GM11168 (cell line): Measurements from ENCODE around the gene CEPT1.
"Not testable (repeated sequence)": the region's sequence is repeated elsewhere in the genome, so short reads cannot be mapped to it uniquely, and the experiment has no call there.

Experiments
- in situ Hi-C: fragments of 300-500 bp; cut with MboI; formaldehyde crosslinking; loops from one replicate; pipeline ENCODE4 v1.12.0; 2022; ENCODE audit warnings: low sequenced_read_pairs; ENCODE audit not compliant: unreplicated experiment

CEPT1 gene

DNA sequence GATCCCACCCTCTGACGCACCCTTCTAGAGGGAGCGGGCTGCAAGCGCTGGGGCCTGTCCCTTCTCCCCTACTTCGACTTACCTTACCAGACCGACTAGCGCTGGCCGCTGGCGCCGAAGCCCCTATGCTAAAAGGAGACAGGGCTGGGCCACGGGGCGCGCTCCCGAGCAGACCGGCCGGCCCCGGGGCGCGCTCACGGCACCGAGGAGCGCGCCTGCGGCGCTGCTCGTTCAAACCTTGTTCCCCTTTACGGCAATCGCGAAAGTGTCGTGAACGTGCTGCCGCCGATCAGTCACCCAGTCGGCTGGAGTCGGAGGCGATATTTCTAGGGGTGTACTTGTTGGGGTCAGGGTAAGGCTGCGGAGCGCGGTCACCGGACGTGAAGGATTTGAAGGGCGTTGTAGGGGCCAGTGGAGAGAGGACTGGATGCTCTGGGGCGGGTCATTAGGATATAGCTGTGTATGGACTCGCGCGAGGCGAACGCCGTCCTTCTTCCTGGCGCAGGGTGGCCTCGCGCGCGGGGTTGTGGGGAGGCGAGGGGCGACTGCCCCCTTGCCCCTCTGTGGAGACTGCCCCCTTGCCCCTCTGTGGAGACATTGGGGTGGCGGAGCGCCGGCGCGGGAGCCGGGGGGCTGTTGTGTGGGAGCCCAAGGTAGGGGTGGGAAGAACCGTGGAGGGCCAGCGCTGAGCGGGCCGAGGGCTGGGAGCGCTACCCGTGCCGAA lies at the start of gene CEPT1, which contains the start of gene DRAM2:
TSS of gene CEPT1 (plus strand) at position 268 of the 724 bp plus-strand sequence. CDS start 7,492 bp downstream, outside the sequence.
TSS of gene DRAM2 (minus strand) at position 138 of the 724 bp plus-strand sequence. CDS start 8,539 bp downstream, outside the sequence.
- in situ Hi-C loops = loop anchor here (5.0 kb wide), 1 partner anchor 82 kb away; no protein-coding TSS in a partner anchor

DNA sequence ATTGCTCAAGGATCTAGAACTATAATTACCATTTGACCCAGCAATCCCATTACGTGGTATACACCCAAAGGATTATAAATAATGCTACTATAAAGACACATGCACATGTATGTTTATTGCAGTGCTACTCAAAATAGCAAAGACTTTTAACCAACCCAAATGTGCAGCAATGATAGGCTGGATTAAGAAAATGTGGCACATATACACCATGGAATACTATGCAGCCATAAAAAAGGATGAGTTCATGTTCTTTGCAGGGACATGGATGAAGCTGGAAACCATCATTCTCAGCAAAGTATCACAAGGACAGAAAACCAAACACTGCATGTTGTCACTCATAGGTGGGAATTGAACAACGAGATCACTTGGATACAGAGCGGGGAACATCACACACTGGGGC lies 44.6 kb upstream of the CEPT1 start:
- in situ Hi-C loops = not testable (repeated sequence)

DNA sequence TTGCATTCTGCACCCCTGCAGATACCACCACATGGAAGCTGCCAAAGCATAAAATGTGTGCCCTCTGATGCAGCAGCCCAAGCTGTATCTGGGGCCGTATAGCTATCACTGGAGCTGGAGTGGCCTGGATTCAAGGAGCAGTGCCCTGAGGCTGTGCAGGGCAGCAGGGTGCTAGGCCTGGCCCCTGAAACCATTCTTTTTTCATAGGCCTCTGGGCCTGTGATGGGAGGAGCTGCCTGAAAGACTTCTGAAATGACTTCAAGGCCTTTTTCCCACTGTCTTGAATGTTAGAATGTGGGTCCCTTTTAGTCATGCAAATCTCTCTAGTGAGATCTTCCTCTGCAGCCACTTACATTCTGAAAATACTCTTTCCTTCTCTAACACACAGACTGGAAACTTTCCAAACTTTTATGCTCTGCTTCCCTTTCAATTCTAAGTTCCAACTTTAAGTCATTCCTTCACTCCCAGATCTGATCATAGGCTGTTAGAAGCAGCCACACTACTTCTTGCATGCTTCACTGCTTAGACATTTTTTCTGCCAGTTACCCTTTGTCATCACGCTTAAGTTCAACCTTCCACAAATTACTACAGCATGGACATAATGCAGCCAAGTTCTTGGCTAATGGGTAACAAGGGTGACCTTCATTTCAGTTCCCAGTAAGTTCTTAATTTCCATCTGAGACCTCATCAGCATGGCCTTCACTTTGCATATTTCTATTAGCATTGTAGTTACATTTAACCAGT lies 42.5 kb upstream of the CEPT1 start:
- in situ Hi-C loops = no loop called here

DNA sequence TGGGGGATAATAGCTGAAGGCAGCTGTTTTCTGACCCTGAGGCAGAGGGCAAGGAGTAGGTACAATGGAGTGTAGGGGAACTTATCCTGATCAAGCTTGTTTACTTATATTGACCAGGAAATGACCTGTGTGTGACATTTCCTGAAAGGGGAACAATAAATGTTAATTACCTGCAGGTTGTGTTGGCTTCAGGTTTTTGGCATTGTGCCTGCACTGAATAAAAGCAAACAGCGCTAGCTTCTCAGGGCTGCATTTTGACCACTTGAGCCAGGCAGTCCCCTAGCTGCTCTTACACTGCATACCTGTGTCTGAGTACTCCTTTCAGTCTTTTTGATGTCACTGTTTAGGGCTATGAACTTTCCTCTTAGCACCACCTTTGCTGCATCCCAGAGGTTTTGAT lies 40.7 kb upstream of the CEPT1 start:
- in situ Hi-C loops = no loop called here

DNA sequence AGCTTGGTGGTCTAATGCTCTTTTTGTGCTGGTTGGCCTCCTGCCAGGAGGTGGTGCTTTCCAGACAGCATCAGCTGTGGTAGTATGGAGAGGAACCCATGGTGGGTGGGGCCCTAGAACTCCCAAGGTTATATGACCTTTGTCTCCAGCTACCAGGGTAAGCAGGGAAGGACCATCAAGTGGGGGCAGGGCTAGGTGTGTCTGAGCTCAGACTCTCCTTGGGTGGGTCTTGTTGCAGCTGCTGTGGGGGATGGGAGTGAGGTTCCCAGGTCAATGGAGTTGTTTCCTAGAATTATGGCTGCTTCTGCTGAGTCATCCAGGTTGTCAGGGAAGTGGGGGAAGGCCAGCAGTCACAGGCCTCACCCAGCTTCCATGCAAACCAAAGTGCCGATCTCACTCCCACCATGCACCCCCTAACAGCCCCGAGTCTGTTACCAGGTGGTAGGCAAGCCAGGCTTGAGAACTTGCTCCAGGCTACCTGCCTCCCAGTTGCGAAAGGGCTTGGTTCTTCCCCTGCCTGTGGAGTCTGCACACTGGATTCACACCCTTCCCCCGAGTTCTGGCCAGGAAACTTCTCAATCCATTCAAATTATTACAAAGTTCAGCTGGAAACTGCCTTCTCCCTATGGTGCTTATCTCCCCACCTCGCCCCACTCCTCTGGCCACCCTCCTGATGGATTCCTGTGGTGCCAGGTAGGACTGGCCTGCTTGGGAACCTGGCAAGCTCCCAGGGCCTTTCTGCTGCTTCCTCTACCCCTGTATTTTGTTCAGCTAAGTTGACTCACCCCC lies 38.0 kb upstream of the CEPT1 start:
- in situ Hi-C loops = no loop called here

DNA sequence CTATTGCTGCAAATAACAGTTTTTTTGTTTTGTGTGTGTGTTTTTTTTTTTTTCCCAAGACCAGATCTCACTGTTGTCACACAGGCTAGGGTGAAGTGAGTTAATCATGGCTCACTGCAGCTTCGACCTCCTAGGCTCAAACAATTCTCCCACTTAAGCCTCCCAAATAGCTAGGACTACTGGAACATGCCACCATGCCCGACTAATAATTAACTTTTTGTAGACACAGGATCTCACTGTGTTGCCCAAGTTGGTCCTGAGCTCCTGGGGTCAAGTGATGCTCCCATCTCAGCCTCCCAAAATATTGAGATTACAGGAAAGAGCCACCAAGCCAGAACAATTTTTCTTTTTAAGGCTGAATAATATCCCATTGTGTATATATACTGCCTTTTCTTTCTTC lies 35.0 kb upstream of the CEPT1 start:
- in situ Hi-C loops = no loop called here

DNA sequence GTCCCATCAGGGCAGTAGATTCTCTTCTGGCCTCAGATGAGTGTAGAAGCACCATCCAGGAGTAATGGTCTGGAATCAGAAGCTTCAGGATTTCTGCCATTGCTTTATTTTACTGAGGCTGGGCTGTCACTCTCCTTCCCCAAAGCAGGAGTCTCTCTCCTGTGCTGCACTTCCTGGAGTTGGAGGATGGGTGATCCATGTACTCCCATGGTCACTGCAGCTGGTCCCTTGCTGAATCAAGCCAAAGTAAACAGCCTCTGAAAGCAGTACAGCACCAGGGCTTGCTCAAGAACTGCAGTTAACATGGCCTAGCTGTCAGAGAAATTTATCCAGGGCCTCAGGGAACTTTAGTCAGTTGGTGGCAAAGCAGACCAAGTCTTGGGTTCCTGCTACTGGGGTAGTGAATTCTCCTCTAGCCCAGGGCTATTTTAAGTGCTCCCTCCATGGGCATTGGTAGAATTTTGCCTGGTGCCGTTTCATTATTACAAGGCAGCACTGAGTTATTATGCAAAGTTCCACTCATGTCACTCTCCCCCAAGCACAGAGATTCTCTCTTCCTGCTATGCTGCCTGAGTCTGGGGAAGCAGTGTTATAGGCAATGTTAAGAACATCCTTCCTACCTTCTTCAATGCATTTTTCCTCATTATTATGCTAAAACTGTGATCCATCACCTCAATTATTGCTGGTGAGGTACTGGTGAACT lies 29.7 kb upstream of the CEPT1 start:
- in situ Hi-C loops = no loop called here

DNA sequence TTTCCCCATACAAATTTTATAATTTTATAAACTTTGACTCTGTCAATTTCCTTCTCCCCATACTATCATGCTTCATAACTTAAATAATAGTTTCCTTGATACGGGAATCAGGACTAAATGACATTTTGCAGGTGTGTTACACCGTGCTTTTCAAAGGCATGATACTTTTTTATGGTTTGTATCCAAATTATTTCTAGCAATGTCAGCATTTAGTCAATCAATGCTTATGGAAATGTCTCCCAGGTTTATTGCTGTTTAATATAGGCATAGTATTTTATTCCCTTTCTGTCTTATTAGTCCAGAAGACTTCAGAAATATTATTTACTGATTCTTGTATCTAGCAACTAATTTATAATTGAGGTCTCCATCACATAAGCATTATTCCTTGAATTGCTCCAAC lies 23.5 kb upstream of the CEPT1 start:
- in situ Hi-C loops = no loop called here

DNA sequence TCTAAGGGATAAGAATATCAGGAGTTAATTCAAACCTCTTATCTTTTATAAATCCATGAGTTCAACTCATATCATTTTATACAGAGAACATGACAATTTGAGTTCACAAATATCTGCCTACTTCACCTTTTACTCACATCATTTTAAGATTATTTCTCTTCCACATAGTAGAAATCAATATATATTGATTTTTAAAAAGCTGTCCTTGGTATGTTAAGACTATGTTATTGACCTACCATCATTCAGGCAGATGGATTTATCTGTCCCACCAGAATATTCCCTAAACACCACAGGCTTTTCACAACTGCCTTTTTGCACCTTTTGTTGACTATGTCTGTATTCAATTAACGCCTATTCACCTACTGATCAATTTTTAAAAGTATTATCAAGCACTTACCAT lies 13.7 kb upstream of the CEPT1 start:
- in situ Hi-C loops = no loop called here

DNA sequence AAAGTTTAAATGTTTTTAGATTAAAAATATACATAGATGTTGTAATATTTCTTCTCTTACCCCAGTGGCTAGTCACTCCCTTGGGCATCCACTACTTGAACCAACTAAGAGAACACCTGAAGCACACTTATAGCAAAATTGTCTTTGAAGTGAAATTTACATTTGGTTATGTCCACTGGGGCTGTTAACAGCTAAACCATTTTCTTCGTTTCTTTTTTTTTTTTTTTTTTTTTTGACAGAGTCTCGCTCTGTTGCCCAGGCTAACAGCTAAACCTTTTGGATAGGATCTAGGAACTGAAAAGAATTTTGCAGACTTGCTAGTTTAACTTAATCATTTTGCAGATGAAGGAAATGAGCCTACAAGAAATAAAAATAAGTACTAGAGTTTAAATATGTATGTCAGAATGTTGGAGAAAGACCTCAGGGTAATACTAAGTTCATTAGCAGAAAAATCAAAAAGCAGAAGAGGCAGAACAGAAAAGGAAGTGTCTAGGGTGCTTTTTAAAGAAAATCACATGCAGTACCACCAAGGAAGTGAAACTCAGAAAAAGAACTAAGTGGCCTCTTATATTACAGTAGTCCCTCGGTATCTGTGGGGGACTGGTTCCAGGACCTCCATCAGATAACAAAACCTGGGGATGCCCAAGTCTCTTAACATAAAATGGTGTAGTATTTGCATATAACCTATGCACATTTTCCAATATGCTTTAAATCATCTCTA lies 11.9 kb upstream of the CEPT1 start:
- in situ Hi-C loops = no loop called here

DNA sequence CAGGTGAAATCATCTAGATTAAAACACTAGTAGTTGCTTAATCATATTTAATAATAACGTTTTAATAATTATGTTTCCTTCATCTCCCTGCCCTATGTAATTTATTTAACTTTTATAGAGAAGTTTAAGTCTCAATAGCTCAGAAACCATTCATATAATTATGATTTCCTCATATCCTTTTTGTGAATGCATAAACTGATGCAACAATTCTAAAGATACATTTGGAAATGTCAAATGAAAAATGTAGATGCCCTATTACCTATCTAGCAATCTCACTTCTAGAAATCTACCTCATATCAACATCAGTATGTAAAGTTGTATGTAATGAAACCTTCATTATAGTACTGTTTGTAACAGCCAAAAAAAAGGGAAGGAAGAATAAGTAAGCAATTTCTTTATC lies 10.6 kb upstream of the CEPT1 start:
- in situ Hi-C loops = no loop called here

DNA sequence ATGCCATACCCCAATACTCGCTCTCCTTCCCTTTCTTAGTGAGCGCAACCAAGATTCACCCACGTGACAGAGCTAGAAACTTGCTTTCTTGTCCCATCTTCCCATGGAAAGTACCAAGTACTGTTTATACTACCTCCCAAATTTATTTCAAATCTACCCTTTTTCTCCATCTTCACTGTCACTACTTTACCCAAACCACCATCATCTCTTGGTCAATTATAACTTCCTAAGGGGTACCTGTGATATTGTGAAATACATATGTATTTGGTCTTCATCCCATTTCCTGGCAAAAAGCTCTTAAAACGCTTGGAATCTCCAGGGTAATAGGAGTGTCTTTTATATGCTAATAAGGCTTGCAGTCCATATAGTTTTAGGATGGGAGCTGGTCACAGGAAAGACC lies 8.3 kb upstream of the CEPT1 start:
- in situ Hi-C loops = no loop called here

DNA sequence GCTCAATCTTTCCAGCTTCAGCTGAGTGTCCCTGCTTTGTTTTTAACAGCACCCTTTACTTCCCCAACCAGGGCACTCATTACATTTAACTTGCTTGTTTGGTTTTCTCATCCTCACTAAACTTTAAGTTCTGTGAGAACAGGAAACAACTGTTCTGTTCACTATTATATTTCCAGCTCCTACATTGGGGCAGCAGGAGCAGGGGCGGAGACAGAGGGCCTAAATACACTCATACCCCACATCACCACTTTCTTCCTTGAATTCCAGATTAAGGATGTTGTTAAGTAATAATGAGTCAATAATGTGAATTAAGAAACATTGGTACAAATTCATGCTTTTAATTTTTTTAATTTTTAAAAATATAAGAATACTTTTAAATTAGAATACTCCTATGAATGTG lies 6.2 kb upstream of the CEPT1 start:
- in situ Hi-C loops = no loop called here

DNA sequence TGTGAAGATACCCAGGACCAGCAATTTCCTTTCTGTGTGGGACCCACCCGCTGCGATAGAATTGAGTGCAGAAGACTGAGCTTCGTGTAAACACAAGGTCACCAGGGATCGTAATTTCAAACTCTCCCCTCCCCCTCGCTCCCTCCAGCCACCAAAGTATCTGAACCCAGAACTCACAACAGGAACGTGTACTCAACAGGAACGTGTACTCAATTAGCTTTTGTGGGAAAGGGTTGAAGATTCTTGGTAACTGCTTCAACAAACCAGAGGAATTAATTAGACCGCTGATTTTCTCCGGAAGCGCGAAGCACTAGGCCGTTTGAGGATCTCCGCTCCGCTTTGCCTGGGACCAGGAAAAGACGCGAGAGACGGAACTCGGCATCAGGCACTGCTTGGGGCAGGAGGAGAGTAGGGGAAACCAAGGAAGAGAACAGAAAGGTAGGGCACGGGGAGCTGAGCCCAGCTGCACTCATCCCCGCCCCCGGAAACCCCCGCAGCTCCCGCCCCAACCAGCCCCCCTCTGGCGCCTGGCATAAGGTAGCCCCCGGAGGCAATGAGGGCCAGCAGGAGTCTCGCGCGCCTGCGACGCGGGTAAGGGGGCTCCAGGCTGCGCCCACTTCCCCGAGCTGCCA lies 583 bp upstream of the CEPT1 start:
- in situ Hi-C loops = no loop called here

DNA sequence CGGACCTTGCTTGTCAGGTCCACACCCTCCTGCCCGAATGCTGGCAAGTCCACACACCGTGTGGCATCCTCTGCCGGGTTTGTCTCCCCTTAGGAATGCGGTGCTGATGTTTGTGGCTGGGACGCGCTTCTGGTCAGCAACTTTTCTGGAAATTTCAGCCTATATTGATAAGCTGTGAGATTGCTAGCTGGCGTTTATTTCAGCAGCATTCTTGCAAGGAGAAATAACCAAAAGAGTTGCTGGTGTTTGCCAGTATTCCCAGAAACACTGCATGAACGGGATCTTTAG lies 601 bp downstream of the CEPT1 start:
- in situ Hi-C loops = loop anchor here (5.0 kb wide), 1 partner anchor 82 kb away; no protein-coding TSS in a partner anchor

DNA sequence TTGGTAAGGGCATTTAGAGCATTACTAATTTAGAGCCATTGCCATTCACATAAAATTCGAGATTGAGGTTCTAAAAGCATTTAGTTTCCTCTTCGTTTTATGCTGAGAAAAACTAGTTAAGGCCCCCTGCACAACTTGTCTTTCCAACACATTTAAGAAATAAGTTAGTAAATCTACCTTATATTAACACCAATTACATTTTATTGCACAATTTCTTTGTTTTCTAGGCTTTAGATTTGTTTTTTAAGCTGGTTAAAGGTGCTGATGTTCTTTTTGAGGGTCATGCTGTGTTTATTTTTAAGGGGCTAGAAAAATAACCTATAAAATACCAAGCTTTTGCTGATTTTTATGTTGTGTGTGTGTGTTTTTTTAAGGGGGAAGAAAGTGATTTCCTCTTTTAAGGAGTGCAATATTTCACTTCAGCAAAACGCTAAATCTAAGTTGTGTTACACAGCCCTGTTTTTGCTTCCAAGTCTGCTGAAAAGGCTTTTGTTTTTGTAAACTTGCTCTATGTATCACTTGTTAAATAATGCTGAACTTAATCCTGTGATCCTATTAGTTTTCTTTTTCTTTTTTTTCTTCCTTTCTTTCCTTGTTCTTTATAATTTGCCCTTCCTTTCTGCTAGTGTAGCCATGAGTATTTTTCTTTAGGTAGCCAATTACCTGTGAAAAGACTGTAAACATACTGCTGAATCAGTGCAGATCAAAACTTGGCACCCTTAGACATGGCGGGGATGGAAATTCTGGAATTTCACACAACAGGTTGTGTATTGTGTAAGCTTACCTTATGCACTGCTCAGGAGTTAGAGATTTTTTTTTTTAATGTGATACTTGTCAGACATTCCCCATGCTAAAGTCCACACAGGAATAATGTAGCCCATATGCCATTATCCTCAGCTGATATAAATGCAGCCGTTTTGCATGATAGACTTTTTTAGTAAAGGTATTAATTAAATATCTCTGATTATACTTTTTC lies 1.5 kb downstream of the CEPT1 start:
- in situ Hi-C loops = loop anchor here (5.0 kb wide), 1 partner anchor 81 kb away; no protein-coding TSS in a partner anchor

DNA sequence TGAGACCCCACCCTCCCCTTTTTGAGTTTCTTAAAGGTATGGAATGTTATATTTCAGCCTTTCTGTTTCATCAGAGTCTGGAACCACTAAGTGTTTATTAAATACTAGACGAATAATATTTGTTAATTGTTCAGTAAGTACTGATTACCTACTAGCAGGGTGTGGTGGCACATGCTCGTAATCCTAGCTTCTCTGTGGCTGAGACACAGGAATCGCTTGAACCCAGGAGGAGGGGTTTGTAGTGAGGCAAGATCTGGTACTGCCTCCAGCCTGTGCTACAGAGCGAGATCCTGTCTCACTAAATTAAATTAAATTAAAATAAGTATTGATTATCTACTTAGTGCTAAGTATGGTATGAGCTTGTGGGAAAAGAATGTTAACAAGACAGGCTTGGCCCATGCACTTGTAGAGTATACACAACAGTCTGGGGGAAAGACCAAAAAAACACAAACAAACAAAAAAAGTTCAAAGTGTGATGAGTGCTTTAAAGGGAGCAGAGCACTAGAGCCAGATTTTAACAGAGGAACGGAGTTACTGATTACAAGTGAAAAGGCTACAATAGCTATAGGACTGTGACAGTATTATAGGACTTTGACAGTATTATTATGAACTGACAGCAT lies 2.4 kb downstream of the CEPT1 start:
- in situ Hi-C loops = loop anchor here (5.0 kb wide), 1 partner anchor 80 kb away; no protein-coding TSS in a partner anchor

DNA sequence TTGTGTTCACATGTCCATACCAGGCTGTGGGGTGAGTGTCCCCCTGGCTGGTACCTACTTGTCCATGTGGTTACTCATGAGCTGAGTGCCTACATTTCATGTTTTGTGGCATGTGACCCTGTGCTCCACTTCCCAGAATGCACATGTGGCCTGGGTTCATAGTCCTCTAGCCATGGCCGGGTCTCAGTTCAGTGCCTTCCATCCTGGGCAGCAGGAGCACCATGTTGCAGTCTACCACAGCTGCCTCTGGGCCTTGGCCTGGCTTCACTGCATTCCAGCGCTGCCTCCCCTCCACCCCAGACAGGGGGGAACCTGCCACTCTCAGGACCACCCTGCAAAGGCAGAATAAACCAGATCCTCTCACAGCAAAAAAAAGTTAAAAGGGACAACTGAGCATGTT lies 5.5 kb downstream of the CEPT1 start:
- in situ Hi-C loops = no loop called here
